HEK293 (cell line): Measurements from ENCODE around the gene SMTNL2.
A peak's percentile ranks its signal among the peaks of the same experiment; 100 is the strongest.

ENCODE experiments used
- CTCF ChIA-PET: fragments of 350-600 bp; formaldehyde crosslinking; extraction: SDS; loops from one replicate; lab custom pipeline; 2021; ENCODE audit warnings: antibody characterized with exemption; lab: Yijun Ruan, JAX
- POLR2A ChIA-PET: fragments of 300-600 bp; formaldehyde crosslinking; extraction: SDS; loops from one replicate; lab custom pipeline; 2020; ENCODE audit warnings: antibody characterized with exemption, inconsistent platforms; lab: Yijun Ruan, JAX
- H3K27ac ChIP-seq: fragments of 200-500 bp; sonication (Bioruptor generic); 2 replicates; pipeline ENCODE4 v1.5.1; 2014; ENCODE audit warnings: low read depth, low read length, control low read depth, inconsistent platforms; ENCODE audit errors: extremely low read depth
- H3K36me3 ChIP-seq, 2 experiments: fragments of 200-500 bp in 1 of 2; sonication (Bioruptor generic) in 1 of 2; 1 replicate in 1 of 2; 2 replicates in 1 of 2; pipeline ENCODE4 v1.5.1; 2014 to 2017; ENCODE audit warnings: inconsistent platforms in 2 of 2, low read length in 2 of 2; ENCODE audit not compliant: control insufficient read depth in 2 of 2, insufficient read depth in 1 of 2
- H3K4me1 ChIP-seq: fragments of 200-500 bp; sonication (Bioruptor generic); 2 replicates; pipeline ENCODE4 v1.5.1; 2014; ENCODE audit warnings: mild to moderate bottlenecking, low read length, inconsistent platforms; ENCODE audit not compliant: control insufficient read depth, insufficient read depth
- H3K4me3 ChIP-seq: 2 replicates; pipeline ENCODE4 v1.5.1; 2011; ENCODE audit warnings: low read depth, mild to moderate bottlenecking, control low read depth, low read length, moderate library complexity
- H3K9me3 ChIP-seq: fragments of 200-500 bp; sonication (Bioruptor generic); 2 replicates; pipeline ENCODE4 v1.5.1; 2014; ENCODE audit warnings: low read depth, low read length, inconsistent platforms; ENCODE audit not compliant: control insufficient read depth, insufficient read depth
- FEZF1 ChIP-seq: fragments of 450-650 bp; formaldehyde crosslinking; IDR thresholded peaks from 2 replicates; pipeline ENCODE4 v1.5.1; 2016; ENCODE audit warnings: missing biosample characterization, missing genetic modification characterization
- KLF17 ChIP-seq: fragments of 450-650 bp; formaldehyde crosslinking; IDR thresholded peaks from 2 replicates; pipeline ENCODE4 v1.5.1; 2016; ENCODE audit warnings: missing biosample characterization, missing genetic modification characterization
- MZF1 ChIP-seq: fragments of 450-650 bp; formaldehyde crosslinking; IDR thresholded peaks from 2 replicates; pipeline ENCODE4 v1.5.1; 2017; ENCODE audit warnings: missing biosample characterization, missing genetic modification characterization, borderline replicate concordance
- PRDM10 ChIP-seq: fragments of 450-650 bp; formaldehyde crosslinking; IDR thresholded peaks from 2 replicates; pipeline ENCODE4 v1.5.1; 2016; ENCODE audit warnings: missing biosample characterization, missing genetic modification characterization
- TSHZ1 ChIP-seq: fragments of 450-650 bp; formaldehyde crosslinking; IDR thresholded peaks from 2 replicates; pipeline ENCODE4 v1.5.1; 2016; ENCODE audit warnings: missing biosample characterization, missing genetic modification characterization, borderline replicate concordance
- WT1 ChIP-seq: fragments of 450-650 bp; formaldehyde crosslinking; IDR thresholded peaks from 2 replicates; pipeline ENCODE4 v1.5.1; 2016; ENCODE audit warnings: missing biosample characterization, missing genetic modification characterization
- ZBTB10 ChIP-seq: fragments of 450-650 bp; formaldehyde crosslinking; IDR thresholded peaks from 2 replicates; pipeline ENCODE4 v1.5.1; 2016; ENCODE audit warnings: missing biosample characterization, missing genetic modification characterization
- ZBTB17 ChIP-seq: fragments of 450-650 bp; formaldehyde crosslinking; IDR thresholded peaks from 2 replicates; pipeline ENCODE4 v1.5.1; 2016; ENCODE audit warnings: missing biosample characterization, missing genetic modification characterization
- ZEB2 ChIP-seq: fragments of 450-650 bp; formaldehyde crosslinking; IDR thresholded peaks from 2 replicates; pipeline ENCODE4 v1.5.1; 2016; ENCODE audit warnings: missing biosample characterization, missing genetic modification characterization
- ZFP37 ChIP-seq: fragments of 450-650 bp; formaldehyde crosslinking; IDR thresholded peaks from 2 replicates; pipeline ENCODE4 v1.5.1; 2016; ENCODE audit warnings: missing biosample characterization, missing genetic modification characterization
- ZNF112 ChIP-seq: fragments of 450-650 bp; formaldehyde crosslinking; IDR thresholded peaks from 2 replicates; pipeline ENCODE4 v1.5.0; 2017; ENCODE audit warnings: missing biosample characterization, missing genetic modification characterization
- ZNF114 ChIP-seq: fragments of 450-650 bp; formaldehyde crosslinking; IDR thresholded peaks from 2 replicates; pipeline ENCODE4 v1.5.0; 2017; ENCODE audit warnings: missing biosample characterization, missing genetic modification characterization
- ZNF214 ChIP-seq: fragments of 450-650 bp; formaldehyde crosslinking; IDR thresholded peaks from 2 replicates; pipeline ENCODE4 v1.5.1; 2017; ENCODE audit warnings: missing biosample characterization, mild to moderate bottlenecking, missing genetic modification characterization, borderline replicate concordance
- ZNF354C ChIP-seq: fragments of 450-650 bp; formaldehyde crosslinking; IDR thresholded peaks from 2 replicates; pipeline ENCODE4 v1.5.1; 2016; ENCODE audit warnings: missing biosample characterization, missing genetic modification characterization, low read depth, borderline replicate concordance
- ZNF529 ChIP-seq: fragments of 450-650 bp; formaldehyde crosslinking; IDR thresholded peaks from 2 replicates; pipeline ENCODE4 v1.5.1; 2017; ENCODE audit warnings: missing genetic modification characterization, missing biosample characterization; ENCODE audit not compliant: insufficient replicate concordance
- ZNF530 ChIP-seq: fragments of 450-650 bp; formaldehyde crosslinking; IDR thresholded peaks from 2 replicates; pipeline ENCODE4 v1.5.1; 2016; ENCODE audit warnings: low read depth, missing biosample characterization, missing genetic modification characterization
- ZNF610 ChIP-seq: fragments of 450-650 bp; formaldehyde crosslinking; IDR thresholded peaks from 2 replicates; pipeline ENCODE4 v1.5.1; 2016; ENCODE audit warnings: missing biosample characterization, missing genetic modification characterization, borderline replicate concordance
- ZNF664 ChIP-seq: fragments of 450-650 bp; formaldehyde crosslinking; IDR thresholded peaks from 2 replicates; pipeline ENCODE4 v1.5.1; 2016; ENCODE audit warnings: missing biosample characterization, missing genetic modification characterization
- ZNF768 ChIP-seq: fragments of 450-650 bp; formaldehyde crosslinking; IDR thresholded peaks from 2 replicates; pipeline ENCODE4 v1.5.1; 2018; ENCODE audit warnings: missing biosample characterization, mild to moderate bottlenecking, missing genetic modification characterization
- ZNF837 ChIP-seq: fragments of 450-650 bp; formaldehyde crosslinking; IDR thresholded peaks from 2 replicates; pipeline ENCODE4 v1.5.1; 2016; ENCODE audit warnings: missing biosample characterization, missing genetic modification characterization

Gene SMTNL2

GRCh38 chr17:4645642-4646041 lies 61.3 kb downstream of the SMTNL2 start:
- CTCF ChIA-PET, result interaction anchor here (0.6 to 1.9 kb wide), 3 partner anchors 19 to 256 kb away, joined by 3 to 7 read pairs (median 6); no protein-coding TSS in a partner anchor
- POLR2A ChIA-PET, result interaction anchor here (0.7 kb wide), 1 partner anchor 37 kb away, joined by 5 read pairs; no protein-coding TSS in a partner anchor
- no peak overlapping the region for H3K27ac ChIP-seq
- peaks cover 3% of the 10 kb centered on the region; the same call in 1 of the 2 replicates for H3K4me1 ChIP-seq
- no peaks in the 10 kb centered on the region for H3K36me3 ChIP-seq
- TF ChIP-seq ZNF837, result no peak
- no peak for TF ChIP-seq ZNF214
- TF ChIP-seq ZBTB10 (tag by site-specific recombination), result no peak
- TF ChIP-seq ZEB2 (tag by site-specific recombination), result no peak
- no peak for TF ChIP-seq WT1 (tag by site-specific recombination)
- TF ChIP-seq TSHZ1 (tag by site-specific recombination), result no peak
- TF ChIP-seq, all 188 proteins: peak for 0
- H3K4me3 ChIP-seq, result no peak overlapping the region
- H3K9me3 ChIP-seq, result no peaks in the 10 kb centered on the region

GRCh38 chr17:4648741-4649140 lies 64.4 kb downstream of the SMTNL2 start:
- H3K4me3 ChIP-seq, result no peak overlapping the region
- TF ChIP-seq ZNF768 (tag by site-specific recombination), result no peak
- 0 out of 2 replicates have a peak, but pooled peaks have one; percentile 16 for TF ChIP-seq FEZF1 (tag by site-specific recombination)
- TF ChIP-seq, all 188 proteins: peak for 1
- POLR2A ChIA-PET, result no interaction called here
- Histone ChIP-seq H3K36me3 (no peaks in the 10 kb centered on the region), H3K9me3 (no peaks in the 10 kb centered on the region), H3K4me1 (peaks cover 3% of the 10 kb centered on the region; the same call in 1 of the 2 replicates), H3K27ac (no peak overlapping the region)
- CTCF ChIA-PET, result interaction anchor here (0.7 to 1.0 kb wide), 3 partner anchors 82 to 166 kb away, joined by 3 to 5 read pairs (median 4); no protein-coding TSS in a partner anchor

- ChIA-PET CTCF (interaction anchor here (0.7 to 0.9 kb wide), 2 partner anchors 86 kb away, joined by 3 read pairs; no protein-coding TSS in a partner anchor), POLR2A (interaction anchor here (0.6 to 0.7 kb wide), 4 partner anchors 57 to 270 kb away, joined by 3 to 5 read pairs (median 3); no protein-coding TSS in a partner anchor)
- Histone ChIP-seq H3K36me3 (no peaks in the 10 kb centered on the region), H3K4me1 (peaks cover 3% of the 10 kb centered on the region; the same call in 1 of the 2 replicates), H3K4me3 (no peak overlapping the region), H3K9me3 (no peaks in the 10 kb centered on the region), H3K27ac (no peak overlapping the region)
- TF ChIP-seq ZNF114 (tag by site-specific recombination) (no peak), ZNF529 (tag by site-specific recombination) (no peak), ZFP37 (tag by site-specific recombination) (no peak), ZNF664 (tag by site-specific recombination) (no peak), MZF1 (tag by site-specific recombination) (no peak), ZBTB17 (tag by site-specific recombination) (no peak), ZNF354C (tag by site-specific recombination) (no peak), ZNF112 (tag by site-specific recombination) (no peak), ZNF530 (no peak), KLF17 (tag by site-specific recombination) (no peak), PRDM10 (tag by site-specific recombination) (no peak), ZNF610 (tag by site-specific recombination) (no peak)
Measured at GRCh38 chr17:4652997-4653396, 68.7 kb downstream of the SMTNL2 start.
